HG03135 (cell line): ENCODE results near the gene MAP2K6.
"Not testable (repeated sequence)": the region's sequence is repeated elsewhere in the genome, so short reads cannot be mapped to it uniquely, and the experiment has no call there.

Experiments
- ATAC-seq: cut with Tn5 transposase; IDR thresholded peaks from one replicate; pipeline ENCODE4 v1.9.1; 2021; ENCODE audit warnings: mild to moderate bottlenecking, moderate library complexity; ENCODE audit not compliant: unreplicated experiment

Gene MAP2K6

GRCh38 chr17:69454051-69454450 lies 39.6 kb downstream of the MAP2K6 start:
- ATAC-seq = no peak

GRCh38 chr17:69455040-69455439 lies 40.5 kb downstream of the MAP2K6 start:
- ATAC-seq = no peak

GRCh38 chr17:69457603-69458002 lies 43.1 kb downstream of the MAP2K6 start:
- no peak for ATAC-seq

GRCh38 chr17:69460963-69461922 lies 46.7 kb downstream of the MAP2K6 start:
- ATAC-seq = no peak

- no peak for ATAC-seq
Measured at GRCh38 chr17:69461951-69462369, 47.5 kb downstream of the MAP2K6 start.

GRCh38 chr17:69462882-69463281 lies 48.4 kb downstream of the MAP2K6 start:
- no peak for ATAC-seq

- no peak for ATAC-seq
Measured at GRCh38 chr17:69466451-69466850, 52.0 kb downstream of the MAP2K6 start.

- ATAC-seq = no peak
Measured at GRCh38 chr17:69466905-69467667, 52.6 kb downstream of the MAP2K6 start.

- no peak for ATAC-seq
Measured at GRCh38 chr17:69468207-69468606, 53.7 kb downstream of the MAP2K6 start.

- ATAC-seq = no peak
Measured at GRCh38 chr17:69470702-69471101, 56.2 kb downstream of the MAP2K6 start.

GRCh38 chr17:69471406-69471805 lies 56.9 kb downstream of the MAP2K6 start:
- ATAC-seq = no peak

- ATAC-seq = peak; percentile 59
Measured at GRCh38 chr17:69473841-69474831, 59.6 kb downstream of the MAP2K6 start.

GRCh38 chr17:69477204-69477902 lies 62.9 kb downstream of the MAP2K6 start:
- ATAC-seq = no peak

- ATAC-seq = no peak
Measured at GRCh38 chr17:69477903-69478266, 63.4 kb downstream of the MAP2K6 start.

GRCh38 chr17:69478916-69479315 lies 64.4 kb downstream of the MAP2K6 start:
- ATAC-seq = no peak

- not testable (repeated sequence) for ATAC-seq
Measured at GRCh38 chr17:69479756-69480155, 65.3 kb downstream of the MAP2K6 start.

- no peak for ATAC-seq
Measured at GRCh38 chr17:69480245-69480644, 65.7 kb downstream of the MAP2K6 start.

GRCh38 chr17:69485251-69485661 lies 70.8 kb downstream of the MAP2K6 start:
- no peak for ATAC-seq

GRCh38 chr17:69485901-69486643 lies 71.6 kb downstream of the MAP2K6 start:
- no peak for ATAC-seq
